Ishikawa (cell line): ENCODE results near the gene GSKIP.
A peak's percentile ranks its signal among the peaks of the same experiment; 100 is the strongest.

Source experiments
- CEBPB ChIP-seq: IDR thresholded peaks from 2 replicates; pipeline ENCODE4 v1.6.1; 2012
- CREB1 ChIP-seq: IDR thresholded peaks from 2 replicates; pipeline ENCODE4 v1.6.1; 2012; ENCODE audit warnings: low read depth
- EGR1 ChIP-seq: IDR thresholded peaks from 2 replicates; pipeline ENCODE4 v1.6.1; 2012
- EP300 ChIP-seq: IDR thresholded peaks from 2 replicates; pipeline ENCODE4 v1.6.1; 2012; ENCODE audit warnings: borderline replicate concordance
- FOXM1 ChIP-seq: IDR thresholded peaks from 2 replicates; pipeline ENCODE4 v1.6.1; 2012; ENCODE audit warnings: low read depth, borderline replicate concordance
- MAX ChIP-seq: IDR thresholded peaks from 2 replicates; pipeline ENCODE4 v1.6.1; 2012
- NFIC ChIP-seq: IDR thresholded peaks from 2 replicates; pipeline ENCODE4 v1.6.1; 2012
- RAD21 ChIP-seq: IDR thresholded peaks from 2 replicates; pipeline ENCODE4 v1.6.1; 2012; ENCODE audit warnings: low read depth
- REST ChIP-seq: IDR thresholded peaks from 2 replicates; pipeline ENCODE4 v1.6.1; 2012; ENCODE audit warnings: low read depth, mild to moderate bottlenecking
- TAF1 ChIP-seq: IDR thresholded peaks from 2 replicates; pipeline ENCODE4 v1.6.1; 2012; ENCODE audit warnings: low read depth, mild to moderate bottlenecking
- TCF12 ChIP-seq: IDR thresholded peaks from 2 replicates; pipeline ENCODE4 v1.6.1; 2012; ENCODE audit warnings: low read depth
- TEAD4 ChIP-seq: IDR thresholded peaks from 2 replicates; pipeline ENCODE4 v1.6.1; 2012
- USF1 ChIP-seq: IDR thresholded peaks from 2 replicates; pipeline ENCODE4 v1.6.1; 2012
- YY1 ChIP-seq: IDR thresholded peaks from 2 replicates; pipeline ENCODE4 v1.6.1; 2012; ENCODE audit warnings: low read depth
- ZBTB7A ChIP-seq: IDR thresholded peaks from 2 replicates; pipeline ENCODE4 v1.6.1; 2012; ENCODE audit warnings: low read depth

Gene GSKIP

GRCh38 chr14:96362965-96363750, at the start of gene GSKIP, which contains the start of gene ATG2B:
Gene GSKIP (plus strand): TSS chr14:96363526. CDS start chr14:96382248, 18,722 bp downstream.
Gene ATG2B (minus strand): TSS chr14:96363341. CDS start chr14:96362976, 365 bp downstream.
- TF ChIP-seq FOXM1, result no peak
- TF ChIP-seq ZBTB7A, result 0 out of 2 replicates have a peak, but pooled peaks have one; percentile 74
- TF ChIP-seq CREB1, result peak; percentile 68
- peak; percentile 51 for TF ChIP-seq TAF1

GRCh38 chr14:96316087-96316486, 47.2 kb upstream of the GSKIP start:
- no peak for TF ChIP-seq NFIC
- no peak for TF ChIP-seq CEBPB
- TF ChIP-seq MAX, result no peak
- TF ChIP-seq YY1, result no peak
- no peak for TF ChIP-seq REST
- no peak for TF ChIP-seq TCF12
- no peak for TF ChIP-seq USF1
- TF ChIP-seq TEAD4, result no peak

DNA sequence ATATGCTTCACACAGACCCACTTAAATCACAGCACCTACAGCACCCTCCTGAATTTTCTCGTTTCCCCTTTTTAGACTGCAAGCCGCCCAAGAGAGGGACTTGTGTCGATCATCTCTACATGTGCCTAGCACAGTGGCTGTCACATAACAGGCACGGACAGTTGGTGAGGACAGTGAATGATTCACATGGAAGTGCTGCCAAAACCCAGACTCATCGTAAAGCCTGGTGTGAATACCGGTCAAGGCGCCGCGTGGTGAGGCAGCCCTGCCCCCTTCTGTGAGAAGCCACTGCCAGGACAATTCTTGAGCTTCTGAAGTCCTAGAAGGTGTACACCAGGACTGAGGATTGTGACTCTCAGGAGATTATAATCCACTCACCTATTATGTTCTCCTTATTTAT, 44.5 kb upstream of the GSKIP start:
- TF ChIP-seq REST (no peak), TEAD4 (no peak), YY1 (no peak), TCF12 (no peak), CEBPB (no peak), TAF1 (no peak), NFIC (no peak), RAD21 (no peak), CREB1 (no peak), EP300 (no peak), FOXM1 (no peak), MAX (no peak), EGR1 (no peak), USF1 (no peak)

DNA sequence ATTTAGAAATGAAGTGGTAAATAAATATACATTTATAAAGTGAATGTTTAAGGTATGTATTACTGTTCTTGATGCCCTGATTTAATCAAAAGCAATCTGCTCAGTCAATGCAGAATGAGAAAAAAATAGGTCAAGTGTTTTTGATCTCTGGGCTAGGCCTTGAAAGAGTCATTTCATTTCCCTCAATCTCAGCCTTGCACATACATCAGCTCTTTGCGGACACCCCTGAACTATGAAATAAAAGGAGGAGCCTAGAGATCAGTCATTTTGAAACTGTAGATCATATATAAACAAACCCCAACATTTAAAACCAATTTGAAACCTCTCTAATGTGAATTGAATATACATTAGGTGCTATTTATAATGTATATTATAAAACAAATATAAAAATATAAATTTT, 42.7 kb upstream of the GSKIP start:
- TF ChIP-seq EGR1, result no peak
- no peak for TF ChIP-seq EP300
- no peak for TF ChIP-seq USF1
- TF ChIP-seq CEBPB, result no peak
- no peak for TF ChIP-seq REST
- no peak for TF ChIP-seq MAX
- TF ChIP-seq ZBTB7A, result no peak
- TF ChIP-seq TCF12, result no peak
- TF ChIP-seq TAF1, result no peak
- no peak for TF ChIP-seq FOXM1
